GM19035 (cell line): Measurements from ENCODE around the gene ZDHHC11.

Source experiments
- ATAC-seq: cut with Tn5 transposase; IDR thresholded peaks from one replicate; pipeline ENCODE4 v1.9.1; 2021; ENCODE audit not compliant: unreplicated experiment

Gene ZDHHC11, protein sequence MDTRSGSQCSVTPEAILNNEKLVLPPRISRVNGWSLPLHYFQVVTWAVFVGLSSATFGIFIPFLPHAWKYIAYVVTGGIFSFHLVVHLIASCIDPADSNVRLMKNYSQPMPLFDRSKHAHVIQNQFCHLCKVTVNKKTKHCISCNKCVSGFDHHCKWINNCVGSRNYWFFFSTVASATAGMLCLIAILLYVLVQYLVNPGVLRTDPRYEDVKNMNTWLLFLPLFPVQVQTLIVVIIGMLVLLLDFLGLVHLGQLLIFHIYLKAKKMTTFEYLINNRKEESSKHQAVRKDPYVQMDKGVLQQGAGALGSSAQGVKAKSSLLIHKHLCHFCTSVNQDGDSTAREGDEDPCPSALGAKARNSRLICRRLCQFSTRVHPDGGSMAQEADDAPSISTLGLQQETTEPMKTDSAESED

GRCh38 chr5:850511-851006, at the start of gene ZDHHC11:
Gene ZDHHC11 (minus strand): TSS chr5:850986. CDS start chr5:850602, 384 bp downstream.
- no peak for ATAC-seq

DNA sequence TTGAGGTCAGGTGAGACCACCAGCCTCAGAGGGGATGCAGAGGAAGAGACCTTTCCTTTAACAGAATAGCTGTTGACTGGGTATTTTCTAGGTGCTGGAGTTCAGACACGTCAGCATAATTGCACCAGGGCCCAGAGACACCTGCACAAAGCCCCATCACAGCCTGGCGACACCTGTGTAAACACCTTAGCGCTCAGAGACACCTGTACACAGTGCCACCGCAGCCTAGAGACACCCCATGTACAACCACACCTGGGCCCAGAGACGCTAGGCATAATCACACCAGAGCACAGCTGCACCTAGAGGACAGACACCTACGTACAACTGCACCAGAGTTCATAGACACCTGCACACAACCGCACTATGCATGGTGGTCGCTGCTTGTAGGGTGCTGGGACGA, 42.9 kb upstream of the ZDHHC11 start:
- ATAC-seq: no peak

DNA sequence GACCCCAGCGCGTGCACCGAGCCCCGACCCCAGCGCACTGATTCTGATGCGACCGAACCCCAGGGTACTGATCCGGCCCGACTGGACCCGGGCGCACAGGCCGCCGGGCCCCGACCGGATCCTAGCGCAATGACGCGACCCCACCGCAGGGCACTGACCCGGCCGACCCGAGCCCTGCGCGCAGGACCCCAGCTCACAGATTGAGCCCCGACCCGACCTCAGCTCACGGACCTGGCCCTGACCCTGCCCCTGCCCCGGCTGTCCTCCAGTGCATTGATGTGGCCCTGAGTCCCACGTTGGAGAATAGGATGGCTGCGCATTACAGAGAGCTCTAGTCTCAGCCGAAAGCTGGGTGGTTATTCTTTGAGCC, 42.3 kb upstream of the ZDHHC11 start:
- peak; percentile 25 for ATAC-seq

DNA sequence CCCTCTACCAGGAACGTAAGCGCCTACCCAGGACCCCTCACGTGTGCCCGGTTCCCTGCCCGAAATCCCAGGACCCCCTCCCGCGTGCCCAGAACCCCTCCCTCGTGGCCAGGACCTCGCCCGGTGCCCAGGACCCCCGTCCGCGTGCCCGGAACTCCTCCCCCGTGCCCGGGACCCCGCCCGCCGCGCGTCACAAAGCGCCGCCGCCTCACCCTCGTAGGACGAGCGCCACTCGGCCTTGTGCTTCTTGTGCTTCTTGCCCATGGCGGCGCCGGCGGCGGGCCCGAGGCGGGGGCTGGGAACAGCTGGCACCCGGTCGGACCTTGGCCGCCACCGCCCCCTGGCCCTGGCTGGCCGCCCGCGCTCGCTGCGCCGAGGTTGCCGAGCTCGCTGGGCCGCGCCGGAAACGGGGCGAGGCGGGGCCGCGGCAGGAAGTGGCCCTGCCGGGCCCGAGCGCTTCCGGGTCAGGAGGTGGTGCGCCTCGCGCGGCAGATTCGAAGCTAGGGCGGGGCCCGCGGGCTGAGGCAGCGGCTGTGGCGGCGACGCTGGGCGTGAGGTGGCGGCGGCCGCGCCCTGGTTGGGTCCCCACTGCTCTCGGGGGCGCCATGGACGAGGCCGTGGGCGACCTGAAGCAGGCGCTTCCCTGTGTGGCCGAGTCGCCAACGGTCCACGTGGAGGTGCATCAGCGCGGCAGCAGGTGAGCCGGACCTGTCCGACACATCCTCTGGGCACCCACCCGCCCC, 41.8 kb upstream of the ZDHHC11 start, which contains the start of the genes BRD9 and TRIP13:
TSS of gene BRD9 (minus strand) at position 408 of the 743 bp plus-strand sequence. CDS start at position 264, 144 bp downstream.
TSS of gene TRIP13 (plus strand) at position 491 of the 743 bp plus-strand sequence. CDS start at position 606, 115 bp downstream.
- ATAC-seq: peak; percentile 93

GRCh38 chr5:891837-892393, 41.1 kb upstream of the ZDHHC11 start:
- ATAC-seq: peak; percentile 4

DNA sequence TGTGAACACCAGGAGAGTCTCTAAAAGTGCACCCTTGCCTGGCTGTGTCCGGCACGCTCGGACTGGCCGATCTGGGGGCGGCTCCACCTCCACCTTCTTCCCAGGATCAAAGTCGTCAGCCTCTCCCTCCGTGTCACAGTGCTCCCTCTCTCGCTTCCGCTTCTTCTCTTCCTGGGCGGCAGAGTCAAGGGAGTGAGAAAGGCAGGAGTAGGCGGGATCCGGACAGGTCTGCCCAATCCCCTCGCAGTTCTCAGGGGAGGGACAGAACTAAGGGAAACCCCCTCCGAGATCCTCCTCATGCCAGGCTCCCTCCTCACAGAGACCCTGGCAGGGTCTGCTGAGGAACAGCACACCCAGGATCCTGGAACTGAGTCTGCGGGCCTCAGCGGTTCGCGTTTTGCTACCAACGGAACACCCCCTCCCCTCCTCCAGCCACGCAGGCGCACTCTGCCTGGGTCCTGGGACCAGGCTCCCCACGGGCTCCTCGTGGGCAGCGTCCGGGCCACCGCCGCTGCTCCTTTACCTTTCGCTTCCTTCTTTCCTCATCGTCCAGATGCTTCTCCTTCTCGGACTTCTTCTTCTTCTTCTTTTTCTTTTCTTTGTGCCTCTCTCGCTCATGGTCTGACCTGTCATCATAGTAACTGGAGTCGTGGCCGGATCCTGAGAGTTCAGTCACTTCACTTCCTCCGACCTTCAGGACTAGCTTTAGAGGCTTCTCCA, 40.5 kb upstream of the ZDHHC11 start:
- no peak for ATAC-seq

DNA sequence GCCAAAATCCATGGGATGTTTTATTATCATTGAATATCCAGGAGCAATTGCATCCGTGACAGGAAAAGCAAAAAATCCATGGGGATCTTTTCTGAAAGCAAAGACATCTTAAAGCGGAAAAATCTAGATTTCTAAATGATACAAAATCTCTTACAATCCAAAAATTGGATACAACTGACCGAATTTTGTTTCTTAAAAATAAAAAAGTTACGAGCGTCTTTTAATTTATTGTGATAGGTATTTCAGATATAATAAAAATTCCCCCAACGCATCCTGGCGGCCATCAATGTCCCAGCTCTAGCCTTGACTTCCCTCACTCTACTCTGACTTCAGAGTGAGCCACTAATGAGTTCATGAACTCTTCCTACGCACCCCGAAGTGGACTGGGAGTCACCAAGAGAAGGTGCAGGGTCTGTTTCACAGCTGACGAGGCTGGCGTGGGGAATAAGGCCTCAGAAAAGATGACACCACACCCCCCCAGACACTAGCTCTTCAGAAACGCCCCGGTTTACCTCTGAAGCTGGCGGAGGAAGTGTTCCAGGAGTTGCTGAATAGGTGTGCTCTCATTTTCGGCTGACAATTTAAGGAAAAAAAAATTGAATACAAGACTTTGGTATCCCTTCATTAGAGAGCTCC, 38.4 kb upstream of the ZDHHC11 start:
- no peak for ATAC-seq

DNA sequence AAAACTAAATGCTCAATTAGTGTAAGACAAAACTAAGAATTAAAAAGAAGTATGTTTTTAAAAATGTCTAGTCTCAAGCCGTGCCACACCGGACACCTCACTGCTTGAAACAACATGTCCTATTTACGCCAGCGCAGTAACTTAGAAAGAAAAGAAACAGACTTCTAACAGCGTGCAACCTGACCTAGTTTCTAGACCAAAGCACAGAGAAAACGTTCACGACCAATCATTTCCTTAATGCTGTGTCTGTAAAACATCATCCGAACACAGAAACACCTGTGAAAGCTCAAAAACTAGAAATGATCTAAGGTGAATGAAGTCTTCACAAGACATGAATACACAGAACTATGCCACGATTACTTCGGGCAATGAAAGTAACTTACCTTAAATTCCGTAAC, 37.9 kb upstream of the ZDHHC11 start:
- no peak for ATAC-seq

DNA sequence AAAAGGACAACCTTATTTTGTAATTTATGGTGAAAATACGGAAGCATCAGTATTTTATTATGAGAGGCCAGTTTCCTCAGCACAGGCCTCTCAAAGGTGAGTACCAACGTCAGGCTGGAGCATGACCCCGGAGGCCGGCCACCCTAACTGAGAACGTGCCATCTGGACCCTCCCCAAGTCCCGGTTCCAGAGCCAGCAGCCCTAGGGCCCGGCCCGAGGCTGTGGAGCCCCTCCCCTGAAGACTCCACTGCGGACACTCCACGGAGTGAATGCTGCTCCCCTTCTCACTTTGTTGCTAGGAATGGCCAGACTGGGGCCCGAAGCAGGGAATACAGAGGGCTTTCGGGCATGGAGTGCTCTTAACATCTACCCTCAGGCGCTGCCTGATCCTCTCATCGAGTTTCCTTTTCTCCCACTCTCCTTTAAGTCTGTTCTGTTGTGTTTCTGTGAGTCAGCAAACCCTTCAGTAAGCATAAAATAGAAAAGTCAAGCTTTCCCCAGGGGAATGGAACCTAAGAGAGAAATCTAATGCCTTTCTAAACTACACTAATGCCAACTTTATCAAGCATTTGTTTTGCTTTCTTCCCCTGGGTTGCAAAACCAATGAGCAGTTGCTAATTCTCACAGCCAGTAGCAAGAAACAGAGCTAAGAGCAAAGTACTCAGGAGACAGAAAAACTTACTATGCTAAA, 37.3 kb upstream of the ZDHHC11 start:
- ATAC-seq: no peak

- ATAC-seq: no peak
Measured at GRCh38 chr5:886716-887325, 36.0 kb upstream of the ZDHHC11 start.

DNA sequence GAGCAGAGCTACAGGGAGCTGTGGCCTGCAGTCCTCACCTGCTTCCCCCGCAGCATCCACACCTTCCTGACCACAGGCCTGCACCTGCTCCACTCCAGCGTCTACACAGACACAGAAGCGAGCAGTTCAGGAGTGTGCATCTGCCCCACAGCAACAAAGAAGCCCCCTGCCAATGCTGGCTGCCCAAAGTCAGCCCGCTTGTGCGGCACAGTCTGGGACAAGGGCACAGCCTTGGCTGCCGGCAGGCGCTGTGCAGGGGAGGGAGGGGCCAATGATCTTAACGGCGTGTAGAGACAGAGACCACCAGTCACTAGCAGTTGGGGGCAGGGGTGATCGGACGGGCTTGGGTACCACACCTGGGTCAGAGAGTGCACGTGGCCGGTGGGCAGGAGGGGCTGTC, 35.2 kb upstream of the ZDHHC11 start:
- ATAC-seq: no peak

DNA sequence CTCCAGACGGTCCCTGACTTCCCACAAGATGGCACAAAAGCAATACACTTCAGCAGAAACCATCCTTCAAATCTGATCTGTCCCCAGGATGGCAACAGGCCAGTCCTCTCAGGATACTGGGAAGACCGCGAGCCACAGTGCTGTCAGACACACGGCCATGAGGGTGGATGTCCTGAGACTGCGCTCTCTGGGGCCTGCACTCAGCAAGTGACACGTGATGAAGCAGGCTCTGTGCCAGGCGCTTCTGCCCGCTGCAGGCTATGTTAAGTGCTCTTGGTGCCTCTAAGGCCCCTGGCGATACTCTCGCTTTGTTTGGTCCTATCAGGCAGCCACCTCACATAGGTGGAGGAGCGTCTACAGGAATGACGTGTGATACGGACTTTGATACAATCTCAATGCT, 34.7 kb upstream of the ZDHHC11 start:
- no peak for ATAC-seq

DNA sequence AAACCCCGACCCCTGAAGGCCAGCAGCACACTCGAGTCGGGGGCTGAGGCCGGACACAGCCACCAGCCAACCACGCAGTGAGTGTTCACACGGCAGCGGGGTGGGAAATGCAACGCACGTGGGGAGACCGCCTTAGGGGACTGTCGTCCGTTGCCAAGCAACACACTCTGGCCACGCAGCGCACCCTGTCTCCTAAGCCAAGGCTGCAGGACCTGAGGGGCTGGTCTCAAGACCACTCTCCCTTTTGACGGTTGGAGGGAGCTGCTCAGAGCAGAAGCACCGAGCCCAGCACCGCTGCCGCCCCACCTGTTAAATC, 34.3 kb upstream of the ZDHHC11 start:
- no peak for ATAC-seq

- no peak for ATAC-seq
Measured at GRCh38 chr5:884345-885126, 33.8 kb upstream of the ZDHHC11 start.

DNA sequence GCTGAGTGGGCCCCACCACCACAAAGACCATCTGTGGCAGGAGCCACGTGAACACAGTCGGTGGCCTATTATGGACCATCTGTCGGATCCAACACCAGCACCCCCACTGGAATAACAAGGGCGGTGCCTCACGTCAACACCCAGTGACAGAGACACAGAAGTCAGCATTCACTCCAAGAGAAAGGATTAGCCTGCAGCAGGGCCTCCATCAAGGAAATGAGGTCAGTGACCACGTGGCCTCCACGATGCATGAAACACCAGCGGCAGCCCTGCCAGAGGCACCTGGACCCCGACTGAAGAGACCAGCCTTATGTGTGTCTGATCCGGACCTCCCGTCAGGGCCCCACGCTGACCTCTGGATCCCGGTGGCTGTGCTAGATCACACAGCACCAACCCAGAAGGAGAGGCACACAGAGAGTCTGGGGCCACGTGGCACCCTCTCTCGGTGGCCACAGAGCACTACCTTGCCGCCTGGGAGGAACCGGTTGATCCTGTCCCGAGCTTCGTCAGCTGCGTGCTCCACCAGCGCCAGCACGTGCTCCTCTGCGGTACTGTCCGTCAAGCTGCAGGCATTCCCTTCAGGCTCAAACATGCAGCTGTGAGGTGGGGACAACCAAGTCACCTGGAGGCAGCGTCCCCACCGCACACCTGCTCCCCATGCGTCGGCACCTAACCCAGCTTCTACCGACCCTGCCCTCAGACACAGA, 32.8 kb upstream of the ZDHHC11 start:
- no peak for ATAC-seq

- no peak for ATAC-seq
Measured at GRCh38 chr5:882253-883183, 31.7 kb upstream of the ZDHHC11 start.

- ATAC-seq: no peak
Measured at GRCh38 chr5:881551-881935, 30.8 kb upstream of the ZDHHC11 start.
